ENCODE measurements around the gene PAX2.
"Not testable (repeated sequence)": the region's sequence is repeated elsewhere in the genome, so short reads cannot be mapped to it uniquely, and the experiment has no call there.

The PAX2 gene

GRCh38 chr10:100744987-100745881, at the start of gene PAX2:
Gene PAX2 (plus strand): TSS chr10:100745582. CDS start chr10:100746261, 679 bp downstream.
- peaks cover 40% of the 10 kb centered on the region for H3K4me1 Mint-ChIP-seq
- no peaks in the 10 kb centered on the region for H3K9me3 Mint-ChIP-seq
- peaks cover 57% of the 10 kb centered on the region for H3K27me3 Mint-ChIP-seq
- H3K27ac Mint-ChIP-seq, result peak within 1 kb of the TSS; percentile 30
- peak within 1 kb of the TSS; percentile 70 for H3K4me3 Mint-ChIP-seq
- H3K36me3 Mint-ChIP-seq, result peaks cover 2% of the 10 kb centered on the region

- Mint-ChIP-seq H3K4me3 (no peak overlapping the region), H3K36me3 (no peaks in the 10 kb centered on the region), H3K4me1 (peaks cover 5% of the 10 kb centered on the region), H3K27ac (no peak overlapping the region), H3K9me3 (no peaks in the 10 kb centered on the region), H3K27me3 (peaks cover 13% of the 10 kb centered on the region)
Observed at GRCh38 chr10:100696477-100696901, 48.9 kb upstream of the PAX2 start.

GRCh38 chr10:100697070-100697469, 48.3 kb upstream of the PAX2 start:
- Mint-ChIP-seq H3K27me3 (peaks cover 13% of the 10 kb centered on the region), H3K36me3 (no peaks in the 10 kb centered on the region), H3K27ac (no peak overlapping the region), H3K9me3 (no peaks in the 10 kb centered on the region), H3K4me1 (peaks cover 5% of the 10 kb centered on the region), H3K4me3 (no peak overlapping the region)

DNA sequence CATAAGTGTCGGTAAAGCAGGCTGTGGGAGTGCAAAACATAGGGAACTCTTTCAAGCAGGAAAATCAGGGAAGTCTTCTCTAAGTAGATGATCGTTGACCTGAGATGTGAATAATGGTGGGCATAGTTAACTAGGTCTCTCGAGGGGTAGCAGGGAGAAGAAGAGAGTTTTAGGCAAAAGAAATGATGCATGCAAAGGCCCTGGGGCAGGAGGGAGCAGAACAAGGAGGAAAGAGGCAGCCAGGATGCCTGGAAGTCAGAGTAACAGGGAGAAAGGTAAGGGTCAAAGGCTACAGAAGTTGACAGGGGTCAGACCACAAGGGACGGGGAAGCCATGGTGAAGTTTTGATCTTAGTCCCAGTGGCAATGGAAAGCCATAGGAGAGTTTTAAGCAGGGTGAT, 47.8 kb upstream of the PAX2 start:
- Mint-ChIP-seq H3K27ac (no peak overlapping the region), H3K36me3 (no peaks in the 10 kb centered on the region)

GRCh38 chr10:100701704-100702103, 43.7 kb upstream of the PAX2 start:
- not testable (repeated sequence) for H3K27ac Mint-ChIP-seq, H3K4me1 Mint-ChIP-seq, H3K9me3 Mint-ChIP-seq, H3K36me3 Mint-ChIP-seq, H3K4me3 Mint-ChIP-seq
- peaks cover 21% of the 10 kb centered on the region for H3K27me3 Mint-ChIP-seq

More for the DNA sequence above, 47.8 kb upstream of the PAX2 start:
- no peaks in the 10 kb centered on the region for H3K9me3 Mint-ChIP-seq
- H3K27me3 Mint-ChIP-seq, result peaks cover 10% of the 10 kb centered on the region
- H3K4me3 Mint-ChIP-seq, result no peak overlapping the region
- peaks cover 5% of the 10 kb centered on the region for H3K4me1 Mint-ChIP-seq

GRCh38 chr10:100705139-100705538, 40.2 kb upstream of the PAX2 start:
- Mint-ChIP-seq H3K9me3 (no peaks in the 10 kb centered on the region), H3K27ac (no peak overlapping the region), H3K27me3 (peaks cover 28% of the 10 kb centered on the region), H3K4me3 (no peak overlapping the region), H3K36me3 (no peaks in the 10 kb centered on the region), H3K4me1 (no peaks in the 10 kb centered on the region)

DNA sequence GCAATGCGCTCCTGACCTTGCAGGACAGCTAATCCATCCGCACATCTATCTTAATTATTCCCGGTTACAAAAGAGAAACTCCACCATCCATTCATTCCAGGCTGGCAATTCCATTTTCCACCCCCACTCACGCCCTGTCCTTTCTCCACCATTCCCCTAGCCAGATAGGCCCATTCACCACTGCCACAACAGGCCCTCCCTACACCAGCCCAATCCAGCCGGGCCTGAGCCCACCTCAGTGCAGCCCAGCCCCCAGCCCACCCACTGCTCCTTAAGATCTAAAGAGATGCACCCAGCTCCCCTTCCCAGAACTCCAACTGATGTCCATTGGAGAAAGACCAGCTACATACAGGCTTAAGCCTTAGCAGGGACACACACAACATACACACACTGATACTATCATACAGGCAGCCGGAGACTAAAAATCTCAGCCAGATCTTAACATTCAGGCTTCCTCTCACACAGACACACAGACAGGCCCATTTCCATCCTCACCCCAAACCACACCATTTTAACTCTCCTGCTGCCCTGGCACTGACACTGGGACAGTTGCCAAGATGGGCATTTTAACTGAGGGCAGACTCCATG, 38.0 kb upstream of the PAX2 start:
- H3K27ac Mint-ChIP-seq, result no peak overlapping the region
- no peaks in the 10 kb centered on the region for H3K4me1 Mint-ChIP-seq
- H3K4me3 Mint-ChIP-seq, result no peak overlapping the region
- peaks cover 44% of the 10 kb centered on the region for H3K27me3 Mint-ChIP-seq
- H3K36me3 Mint-ChIP-seq, result no peaks in the 10 kb centered on the region
- no peaks in the 10 kb centered on the region for H3K9me3 Mint-ChIP-seq

DNA sequence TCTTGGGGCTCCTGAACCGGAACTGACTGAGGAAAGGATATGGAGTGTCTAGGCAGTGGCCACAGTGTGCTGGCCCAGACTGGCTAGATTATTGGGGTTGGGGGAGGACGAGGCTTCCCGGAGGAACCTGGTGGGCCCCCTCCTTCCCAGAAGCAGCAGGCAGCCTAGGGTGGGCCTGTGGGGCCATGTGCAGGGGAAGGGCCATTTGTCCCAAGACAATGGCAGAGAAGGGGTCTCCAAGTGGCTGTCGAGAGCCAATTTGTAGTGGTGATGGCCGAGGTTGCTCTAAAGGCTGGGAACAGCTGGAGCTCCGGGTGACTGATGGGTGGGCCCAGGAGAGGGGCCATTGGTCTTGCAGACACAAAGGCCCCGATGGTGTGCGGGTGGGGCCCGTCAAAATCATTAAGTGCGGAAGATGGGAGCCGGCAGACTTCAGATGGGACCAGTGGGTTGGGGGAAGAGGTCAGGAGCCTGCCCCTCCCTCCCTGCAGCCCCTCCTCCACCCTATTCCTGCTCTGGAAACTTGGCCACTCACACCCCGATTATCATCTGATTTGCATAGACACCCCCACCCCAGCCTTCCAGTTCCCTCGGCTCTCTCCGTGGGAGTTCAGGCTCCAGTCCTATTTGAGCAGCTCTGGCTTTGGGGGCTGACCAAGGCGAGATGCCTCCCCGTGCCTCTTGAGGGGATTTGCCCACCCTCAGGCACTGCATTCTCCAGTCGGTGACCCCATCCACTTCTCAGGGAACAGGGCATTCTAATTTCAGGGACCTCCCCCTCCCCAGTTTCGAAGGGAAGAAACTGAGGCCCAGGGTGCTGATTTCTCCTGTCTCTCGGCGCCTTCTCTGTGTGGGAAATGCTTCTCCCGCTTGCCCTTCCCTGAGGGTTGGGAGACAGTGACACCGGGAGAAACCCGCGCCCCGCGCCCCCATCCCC, 36.0 kb upstream of the PAX2 start:
- no peak overlapping the region for H3K27ac Mint-ChIP-seq
- no peak overlapping the region for H3K4me3 Mint-ChIP-seq
- H3K4me1 Mint-ChIP-seq, result no peaks in the 10 kb centered on the region
- peaks cover 53% of the 10 kb centered on the region for H3K27me3 Mint-ChIP-seq
- H3K36me3 Mint-ChIP-seq, result no peaks in the 10 kb centered on the region
- no peaks in the 10 kb centered on the region for H3K9me3 Mint-ChIP-seq

GRCh38 chr10:100710151-100710871, 35.1 kb upstream of the PAX2 start:
- Mint-ChIP-seq H3K36me3 (peaks cover 2% of the 10 kb centered on the region), H3K27me3 (peaks cover 61% of the 10 kb centered on the region), H3K4me1 (peaks cover 4% of the 10 kb centered on the region), H3K9me3 (no peaks in the 10 kb centered on the region), H3K4me3 (no peak overlapping the region), H3K27ac (no peak overlapping the region)

DNA sequence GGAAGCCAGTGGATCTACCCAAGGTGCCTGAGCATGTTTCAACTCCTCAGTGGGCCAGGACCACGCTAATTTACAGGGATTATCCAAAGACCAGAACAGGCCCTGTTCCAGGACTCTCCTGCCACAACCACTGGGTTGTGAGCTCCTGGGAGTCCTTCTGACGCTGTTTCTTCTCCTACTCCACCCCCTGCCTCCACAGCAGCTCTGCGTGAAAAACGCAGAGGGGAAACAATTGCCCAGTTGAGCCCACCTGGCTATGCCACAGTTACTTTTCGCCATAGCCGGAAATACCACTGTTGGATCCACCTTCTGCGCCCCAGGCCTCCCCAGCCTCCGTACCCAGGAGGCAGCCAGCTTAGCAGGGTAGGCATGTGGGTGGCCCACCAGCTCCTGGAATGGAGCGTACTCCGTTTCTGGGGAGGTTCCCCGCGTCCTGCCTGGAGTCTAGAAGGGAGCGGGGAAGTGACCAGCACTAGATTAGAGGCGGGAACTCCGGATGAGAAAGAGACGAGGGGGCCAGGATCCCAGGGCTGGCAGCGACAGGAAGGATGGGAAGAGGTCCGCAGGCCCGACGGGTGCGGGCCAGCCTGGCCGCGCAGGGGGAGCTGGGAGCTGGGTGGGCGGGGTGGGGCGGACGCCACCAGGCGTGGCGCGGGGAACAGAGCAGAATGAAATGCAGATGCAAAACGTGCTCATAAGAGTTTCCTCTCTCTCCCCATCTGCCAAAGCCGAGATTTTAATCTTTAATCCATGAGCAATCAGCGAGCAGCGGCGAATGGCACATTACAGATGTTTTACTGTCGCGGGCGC, 32.1 kb upstream of the PAX2 start:
- no peaks in the 10 kb centered on the region for H3K9me3 Mint-ChIP-seq
- peaks cover 2% of the 10 kb centered on the region for H3K36me3 Mint-ChIP-seq
- H3K27ac Mint-ChIP-seq, result peak overlapping the region; percentile 18
- H3K27me3 Mint-ChIP-seq, result peaks cover 63% of the 10 kb centered on the region
- H3K4me3 Mint-ChIP-seq, result peak overlapping the region; percentile 43
- peaks cover 10% of the 10 kb centered on the region for H3K4me1 Mint-ChIP-seq

GRCh38 chr10:100713859-100714565, 31.4 kb upstream of the PAX2 start:
- Mint-ChIP-seq H3K27me3 (peaks cover 68% of the 10 kb centered on the region), H3K27ac (no peak overlapping the region), H3K4me1 (peaks cover 10% of the 10 kb centered on the region), H3K36me3 (peaks cover 2% of the 10 kb centered on the region), H3K9me3 (no peaks in the 10 kb centered on the region), H3K4me3 (no peak overlapping the region)

- H3K27me3 Mint-ChIP-seq, result peaks cover 69% of the 10 kb centered on the region
- peaks cover 2% of the 10 kb centered on the region for H3K36me3 Mint-ChIP-seq
- H3K9me3 Mint-ChIP-seq, result no peaks in the 10 kb centered on the region
- H3K4me1 Mint-ChIP-seq, result peaks cover 10% of the 10 kb centered on the region
- H3K4me3 Mint-ChIP-seq, result no peak overlapping the region
- no peak overlapping the region for H3K27ac Mint-ChIP-seq
Observed at GRCh38 chr10:100714566-100714950, 30.8 kb upstream of the PAX2 start.

GRCh38 chr10:100715101-100715444, 30.3 kb upstream of the PAX2 start:
- H3K27ac Mint-ChIP-seq, result peak overlapping the region; percentile 57
- H3K9me3 Mint-ChIP-seq, result no peaks in the 10 kb centered on the region
- peaks cover 2% of the 10 kb centered on the region for H3K36me3 Mint-ChIP-seq
- H3K4me3 Mint-ChIP-seq, result peak overlapping the region; percentile 77
- peaks cover 69% of the 10 kb centered on the region for H3K27me3 Mint-ChIP-seq
- peaks cover 10% of the 10 kb centered on the region for H3K4me1 Mint-ChIP-seq
